ENCODE data around the gene ERBB4.

GRCh38 chr2:211688196-211688595 is 850.4 kb downstream of the ERBB4 start:
- no peak for TF ChIP-seq CTCF (IDR thresholded peaks at IDR 0.05; ENCODE audit: insufficient read depth, low read depth, low read length)
- TF ChIP-seq EZH2 (IDR thresholded peaks at IDR 0.05; ENCODE audit: insufficient read depth, low read length) = no peak

All from astrocyte (in vitro differentiated cells and primary cell).